ENCODE results near the gene CEP112. TPM values are rescaled to one million over a fixed set of nuclear protein-coding genes. Genes with fewer than 3 reads are reported as not detected.

The CEP112 gene
- total and polyA plus RNA-seq, 7 donors, result 4.5 to 19.4 (median 9.7) TPM

- H3K27me3 ChIP-seq (ENCODE audit: insufficient read depth in 3 of 3, low read length in 2 of 3), result no peaks in the 10 kb centered on the region
- DNase-seq (no peak), ATAC-seq (no peak)
- 86 to 92% (median 89%) methylated on average over 3 of the region's 3 CpGs for WGBS, 3 donors
- H3K27ac ChIP-seq, result no peak overlapping the region
- intact Hi-C loops (cut with DNase I), result no loop called here
- H3K4me3 ChIP-seq, result no peak overlapping the region
- H3K4me1 ChIP-seq, result no peaks in the 10 kb centered on the region
- TF ChIP-seq CTCF (IDR thresholded peaks at IDR 0.05), result no peak
- H3K9me3 ChIP-seq, result peaks cover 3% of the 10 kb centered on the region
- no peaks in the 10 kb centered on the region for H3K36me3 ChIP-seq (ENCODE audit: insufficient read depth in 1 of 2, low read depth in 1 of 2)
Measured at GRCh38 chr17:65936013-65936412, 255.9 kb downstream of the CEP112 start.

- TF ChIP-seq CTCF (IDR thresholded peaks at IDR 0.05), result no peak
- H3K9me3 ChIP-seq, result peaks cover 3% of the 10 kb centered on the region
- 88 to 100% (median 97%) methylated on average over 4 of the region's 4 CpGs for WGBS, 3 donors
- H3K36me3 ChIP-seq (ENCODE audit: insufficient read depth in 1 of 2, low read depth in 1 of 2), result no peaks in the 10 kb centered on the region
- H3K27me3 ChIP-seq (ENCODE audit: insufficient read depth in 3 of 3, low read length in 2 of 3), result no peaks in the 10 kb centered on the region
- no peak for DNase-seq
- H3K4me1 ChIP-seq, result no peaks in the 10 kb centered on the region
- no peak for ATAC-seq
- no peak overlapping the region for H3K27ac ChIP-seq
- intact Hi-C loops (cut with DNase I), result no loop called here
- H3K4me3 ChIP-seq, result no peak overlapping the region
Measured at GRCh38 chr17:65933290-65933689, 258.6 kb downstream of the CEP112 start.

- TF ChIP-seq CTCF (IDR thresholded peaks at IDR 0.05), result no peak
- no peak overlapping the region for H3K27ac ChIP-seq
- no peaks in the 10 kb centered on the region for H3K27me3 ChIP-seq (ENCODE audit: insufficient read depth in 3 of 3, low read length in 2 of 3)
- peaks cover 0 to 10% of the 10 kb centered on the region in 2 donors for H3K36me3 ChIP-seq (ENCODE audit: insufficient read depth in 1 of 2, low read depth in 1 of 2)
- intact Hi-C loops (cut with DNase I), result no loop called here
- DNase-seq (no peak), ATAC-seq (no peak)
- peaks cover 3% of the 10 kb centered on the region for H3K9me3 ChIP-seq
- no peak overlapping the region for H3K4me3 ChIP-seq
- no peaks in the 10 kb centered on the region for H3K4me1 ChIP-seq
- WGBS, 3 donors, result 66 to 86% (median 80%) methylated on average over 3 of the region's 3 CpGs
Measured at GRCh38 chr17:65931246-65932149, 260.4 kb downstream of the CEP112 start.

GRCh38 chr17:65930140-65930730, 261.7 kb downstream of the CEP112 start:
- DNase-seq, result no peak
- intact Hi-C loops (cut with DNase I), result no loop called here

More at GRCh38 chr17:65930140-65930730, 261.7 kb downstream of the CEP112 start:
- H3K4me1 ChIP-seq, result no peaks in the 10 kb centered on the region
- TF ChIP-seq CTCF (IDR thresholded peaks at IDR 0.05), result no peak
- H3K4me3 ChIP-seq, result no peak overlapping the region
- no peak for ATAC-seq
- WGBS, 3 donors, result 79 to 89% (median 87%) methylated on average over 2 of the region's 2 CpGs
- H3K27ac ChIP-seq, result no peak overlapping the region
- peaks cover 0 to 11% of the 10 kb centered on the region in 2 donors for H3K36me3 ChIP-seq (ENCODE audit: insufficient read depth in 1 of 2, low read depth in 1 of 2)
- H3K27me3 ChIP-seq (ENCODE audit: insufficient read depth in 3 of 3, low read length in 2 of 3), result no peaks in the 10 kb centered on the region
- peaks cover 3% of the 10 kb centered on the region for H3K9me3 ChIP-seq
